K562 (cell line): ENCODE measurements around the gene USP31. TPM values are rescaled to one million over a fixed set of nuclear protein-coding genes. Genes with fewer than 3 reads are reported as not detected.

ENCODE experiments used
- CC2D1A ChIP-seq: fragments of 450-650 bp; IDR thresholded peaks from 2 replicates; pipeline ENCODE4 v1.6.1; 2017; ENCODE audit warnings: mild to moderate bottlenecking
- CHD1 ChIP-seq: fragments of 200-600 bp; sonication (generic); IDR thresholded peaks from one replicate; pipeline ENCODE4 v1.6.1; 2012; ENCODE audit warnings: mild to moderate bottlenecking, moderate library complexity, low read length, inconsistent platforms
- EGR1 ChIP-seq: fragments of 450-650 bp; conservative IDR thresholded peaks from 2 replicates; pipeline ENCODE4 v1.6.1; 2017; ENCODE audit warnings: mild to moderate bottlenecking
- RCOR1 ChIP-seq, 2 experiments: IDR thresholded peaks; 2 replicates each; pipeline ENCODE4 v1.6.1; 2012; ENCODE audit warnings: low read depth in 2 of 2, low read length in 2 of 2, borderline replicate concordance in 1 of 2, improper control_type of control experiment in 1 of 2
- SIN3B ChIP-seq: fragments of 450-650 bp; IDR thresholded peaks from 2 replicates; pipeline ENCODE4 v1.6.1; 2017; ENCODE audit warnings: low read depth, mild to moderate bottlenecking, moderate library complexity
- SMAD4 ChIP-seq: fragments of 250-450 bp; sonication (Bioruptor Pico); conservative IDR thresholded peaks from 2 replicates; pipeline ENCODE4 v1.8.0; 2021; ENCODE audit warnings: inconsistent platforms, mild to moderate bottlenecking, moderate library complexity
- SUPT5H ChIP-seq: fragments of 450-650 bp; IDR thresholded peaks from 2 replicates; pipeline ENCODE4 v1.6.1; 2016
- TCF7 ChIP-seq: sonication (generic); IDR thresholded peaks from 2 replicates; pipeline ENCODE4 v1.6.1; 2016; ENCODE audit warnings: antibody characterized with exemption, borderline replicate concordance
- polyA plus RNA-seq, 8 experiments: library from polyadenylated mRNA; depleted of rRNA in 4 of 8; stranded (reverse) in 5 of 8; unstranded in 3 of 8; fragments of >200 nt; fragmentation: Nextera tagmentation in 2 of 8; fragmentation: Illumina TruSeq in 1 of 8; extraction: Ambion mirVana in 2 of 8; extraction: Trizol in 1 of 8; gene quantifications; 2 replicates each; pipeline versions ENCODE4 v1.2.1 to v1.2.3, GENCODE V29; 2011 to 2014; ENCODE audit warnings: inconsistent platforms in 1 of 8, missing spikeins in 1 of 8
- total RNA-seq, 7 experiments: library from RNA; depleted of rRNA in 6 of 7; stranded (reverse); fragments of >200 nt in 6 of 7; fragmentation: Illumina TruSeq in 2 of 7; extraction: Trizol in 2 of 7; gene quantifications; 2 replicates each; pipeline versions ENCODE4 v1.2.1 to v1.2.3, GENCODE V29; 2011 to 2021; ENCODE audit warnings: low replicate concordance in 1 of 7
- TF ChIP-seq, protein P1 (sequence below), 2 experiments: fragments of 450-650 bp; formaldehyde crosslinking in 1 of 2; IDR thresholded peaks; 2 replicates each; pipeline versions ENCODE4 v1.4.0 to v1.6.1; 2014 to 2020; ENCODE audit warnings: mild to moderate bottlenecking in 2 of 2, borderline replicate concordance in 1 of 2, low read depth in 1 of 2
- TF ChIP-seq, protein P2 (sequence below), 2 experiments: fragments of 450-650 bp in 1 of 2; sonication (generic) in 1 of 2; formaldehyde crosslinking in 1 of 2; IDR thresholded peaks in 1 of 2; conservative IDR thresholded peaks in 1 of 2; 2 replicates each; pipeline versions ENCODE4 v1.6.1 to v1.8.1; 2016 to 2023; ENCODE audit warnings: mild to moderate bottlenecking in 2 of 2, moderate library complexity in 2 of 2, inconsistent platforms in 1 of 2, missing genetic modification reagents in 1 of 2
- TF ChIP-seq, protein P3 (sequence below): sonication (generic); formaldehyde crosslinking; IDR thresholded peaks from 2 replicates; pipeline ENCODE4 v1.8.0; 2022; ENCODE audit warnings: mild to moderate bottlenecking, missing genetic modification reagents, borderline replicate concordance
- TF ChIP-seq, protein P4 (sequence below): fragments of 450-650 bp; IDR thresholded peaks from 2 replicates; pipeline ENCODE4 v1.6.1; 2016; ENCODE audit warnings: mild to moderate bottlenecking
- TF ChIP-seq, protein P5 (sequence below): fragments of 450-650 bp; formaldehyde crosslinking; IDR thresholded peaks from 2 replicates; pipeline ENCODE4 v1.4.0; 2020; ENCODE audit warnings: mild to moderate bottlenecking

USP31 gene
- total and polyA plus RNA-seq, 9 of the 15 experiments (the other 6 are each of a cell fraction or from before 2014, with no cell fraction given): 0.56 to 4.9 (median 2.9) TPM

DNA sequence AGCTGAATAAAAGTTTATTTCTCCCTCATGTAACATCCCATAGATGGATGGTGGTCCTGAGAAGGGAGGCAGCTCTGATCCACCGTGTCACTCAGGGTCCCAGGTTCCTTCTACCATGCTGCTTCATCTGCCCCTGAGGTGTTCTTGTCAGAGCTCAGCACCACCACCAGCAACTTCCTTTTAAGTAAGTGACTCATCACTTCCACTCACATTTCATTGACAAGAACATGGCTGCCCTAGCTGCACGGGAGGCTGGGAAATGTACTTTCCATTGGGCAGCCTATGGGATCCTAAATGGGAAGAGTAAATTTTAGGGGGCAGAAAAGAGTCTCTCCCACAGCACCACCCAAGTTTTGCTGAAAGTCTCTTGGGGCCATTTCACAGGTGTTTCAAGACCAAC lies 134.7 kb downstream of the USP31 start (continued):
- TF ChIP-seq, protein P1, sequence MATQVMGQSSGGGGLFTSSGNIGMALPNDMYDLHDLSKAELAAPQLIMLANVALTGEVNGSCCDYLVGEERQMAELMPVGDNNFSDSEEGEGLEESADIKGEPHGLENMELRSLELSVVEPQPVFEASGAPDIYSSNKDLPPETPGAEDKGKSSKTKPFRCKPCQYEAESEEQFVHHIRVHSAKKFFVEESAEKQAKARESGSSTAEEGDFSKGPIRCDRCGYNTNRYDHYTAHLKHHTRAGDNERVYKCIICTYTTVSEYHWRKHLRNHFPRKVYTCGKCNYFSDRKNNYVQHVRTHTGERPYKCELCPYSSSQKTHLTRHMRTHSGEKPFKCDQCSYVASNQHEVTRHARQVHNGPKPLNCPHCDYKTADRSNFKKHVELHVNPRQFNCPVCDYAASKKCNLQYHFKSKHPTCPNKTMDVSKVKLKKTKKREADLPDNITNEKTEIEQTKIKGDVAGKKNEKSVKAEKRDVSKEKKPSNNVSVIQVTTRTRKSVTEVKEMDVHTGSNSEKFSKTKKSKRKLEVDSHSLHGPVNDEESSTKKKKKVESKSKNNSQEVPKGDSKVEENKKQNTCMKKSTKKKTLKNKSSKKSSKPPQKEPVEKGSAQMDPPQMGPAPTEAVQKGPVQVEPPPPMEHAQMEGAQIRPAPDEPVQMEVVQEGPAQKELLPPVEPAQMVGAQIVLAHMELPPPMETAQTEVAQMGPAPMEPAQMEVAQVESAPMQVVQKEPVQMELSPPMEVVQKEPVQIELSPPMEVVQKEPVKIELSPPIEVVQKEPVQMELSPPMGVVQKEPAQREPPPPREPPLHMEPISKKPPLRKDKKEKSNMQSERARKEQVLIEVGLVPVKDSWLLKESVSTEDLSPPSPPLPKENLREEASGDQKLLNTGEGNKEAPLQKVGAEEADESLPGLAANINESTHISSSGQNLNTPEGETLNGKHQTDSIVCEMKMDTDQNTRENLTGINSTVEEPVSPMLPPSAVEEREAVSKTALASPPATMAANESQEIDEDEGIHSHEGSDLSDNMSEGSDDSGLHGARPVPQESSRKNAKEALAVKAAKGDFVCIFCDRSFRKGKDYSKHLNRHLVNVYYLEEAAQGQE (IDR thresholded peaks at IDR 0.05; ENCODE audit: borderline replicate concordance): peak; percentile 59
- TF ChIP-seq, protein P1 (CRISPR knock-in tag; IDR thresholded peaks at IDR 0.05; ENCODE audit: low read depth): no peak
- TF ChIP-seq, protein P2, sequence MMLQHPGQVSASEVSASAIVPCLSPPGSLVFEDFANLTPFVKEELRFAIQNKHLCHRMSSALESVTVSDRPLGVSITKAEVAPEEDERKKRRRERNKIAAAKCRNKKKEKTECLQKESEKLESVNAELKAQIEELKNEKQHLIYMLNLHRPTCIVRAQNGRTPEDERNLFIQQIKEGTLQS (IDR thresholded peaks at IDR 0.05): peak; percentile 56
- TF ChIP-seq, protein P2 (CRISPR knock-in tag; conservative IDR thresholded peaks at IDR 0.05): no peak
- TF ChIP-seq CC2D1A (no peak), CHD1 (no peak), SIN3B (no peak), SMAD4 (CRISPR knock-in tag) (no peak), SUPT5H (no peak), RCOR1 (IDR thresholded peaks at IDR 0.05; ENCODE audit: borderline replicate concordance in 1 of 2, low read depth in 2 of 2, low read length in 2 of 2) (no peak), TCF7 (0 out of 2 replicates have a peak, but pooled peaks have one; percentile 36), EGR1 (no peak)
- TF ChIP-seq, protein P3, sequence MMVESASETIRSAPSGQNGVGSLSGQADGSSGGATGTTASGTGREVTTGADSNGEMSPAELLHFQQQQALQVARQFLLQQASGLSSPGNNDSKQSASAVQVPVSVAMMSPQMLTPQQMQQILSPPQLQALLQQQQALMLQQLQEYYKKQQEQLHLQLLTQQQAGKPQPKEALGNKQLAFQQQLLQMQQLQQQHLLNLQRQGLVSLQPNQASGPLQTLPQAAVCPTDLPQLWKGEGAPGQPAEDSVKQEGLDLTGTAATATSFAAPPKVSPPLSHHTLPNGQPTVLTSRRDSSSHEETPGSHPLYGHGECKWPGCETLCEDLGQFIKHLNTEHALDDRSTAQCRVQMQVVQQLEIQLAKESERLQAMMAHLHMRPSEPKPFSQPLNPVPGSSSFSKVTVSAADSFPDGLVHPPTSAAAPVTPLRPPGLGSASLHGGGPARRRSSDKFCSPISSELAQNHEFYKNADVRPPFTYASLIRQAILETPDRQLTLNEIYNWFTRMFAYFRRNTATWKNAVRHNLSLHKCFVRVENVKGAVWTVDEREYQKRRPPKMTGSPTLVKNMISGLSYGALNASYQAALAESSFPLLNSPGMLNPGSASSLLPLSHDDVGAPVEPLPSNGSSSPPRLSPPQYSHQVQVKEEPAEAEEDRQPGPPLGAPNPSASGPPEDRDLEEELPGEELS (CRISPR knock-in tag): no peak
- TF ChIP-seq, protein P4, sequence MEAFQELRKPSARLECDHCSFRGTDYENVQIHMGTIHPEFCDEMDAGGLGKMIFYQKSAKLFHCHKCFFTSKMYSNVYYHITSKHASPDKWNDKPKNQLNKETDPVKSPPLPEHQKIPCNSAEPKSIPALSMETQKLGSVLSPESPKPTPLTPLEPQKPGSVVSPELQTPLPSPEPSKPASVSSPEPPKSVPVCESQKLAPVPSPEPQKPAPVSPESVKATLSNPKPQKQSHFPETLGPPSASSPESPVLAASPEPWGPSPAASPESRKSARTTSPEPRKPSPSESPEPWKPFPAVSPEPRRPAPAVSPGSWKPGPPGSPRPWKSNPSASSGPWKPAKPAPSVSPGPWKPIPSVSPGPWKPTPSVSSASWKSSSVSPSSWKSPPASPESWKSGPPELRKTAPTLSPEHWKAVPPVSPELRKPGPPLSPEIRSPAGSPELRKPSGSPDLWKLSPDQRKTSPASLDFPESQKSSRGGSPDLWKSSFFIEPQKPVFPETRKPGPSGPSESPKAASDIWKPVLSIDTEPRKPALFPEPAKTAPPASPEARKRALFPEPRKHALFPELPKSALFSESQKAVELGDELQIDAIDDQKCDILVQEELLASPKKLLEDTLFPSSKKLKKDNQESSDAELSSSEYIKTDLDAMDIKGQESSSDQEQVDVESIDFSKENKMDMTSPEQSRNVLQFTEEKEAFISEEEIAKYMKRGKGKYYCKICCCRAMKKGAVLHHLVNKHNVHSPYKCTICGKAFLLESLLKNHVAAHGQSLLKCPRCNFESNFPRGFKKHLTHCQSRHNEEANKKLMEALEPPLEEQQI: no peak
- TF ChIP-seq, protein P5, sequence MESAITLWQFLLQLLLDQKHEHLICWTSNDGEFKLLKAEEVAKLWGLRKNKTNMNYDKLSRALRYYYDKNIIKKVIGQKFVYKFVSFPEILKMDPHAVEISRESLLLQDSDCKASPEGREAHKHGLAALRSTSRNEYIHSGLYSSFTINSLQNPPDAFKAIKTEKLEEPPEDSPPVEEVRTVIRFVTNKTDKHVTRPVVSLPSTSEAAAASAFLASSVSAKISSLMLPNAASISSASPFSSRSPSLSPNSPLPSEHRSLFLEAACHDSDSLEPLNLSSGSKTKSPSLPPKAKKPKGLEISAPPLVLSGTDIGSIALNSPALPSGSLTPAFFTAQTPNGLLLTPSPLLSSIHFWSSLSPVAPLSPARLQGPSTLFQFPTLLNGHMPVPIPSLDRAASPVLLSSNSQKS (CRISPR knock-in tag): no peak
